Endodermal cell (in vitro differentiated cells): ENCODE data around the gene PCDHA8. TPM values are rescaled to one million over a fixed set of nuclear protein-coding genes. Genes with fewer than 3 reads are reported as not detected.
"Not testable (repeated sequence)": the region's sequence is repeated elsewhere in the genome, so short reads cannot be mapped to it uniquely, and the experiment has no call there.

ENCODE experiments used
- DNase-seq: peaks from one replicate; pipeline ENCODE4 v3.0.0-alpha.2; 2017
- H3K27ac ChIP-seq: 2 replicates; pipeline ENCODE4 v1.5.1; 2013; ENCODE audit warnings: mild to moderate bottlenecking, low read depth, low read length, moderate library complexity
- H3K27me3 ChIP-seq: 2 replicates; pipeline ENCODE4 v1.6.1; 2013; ENCODE audit warnings: mild to moderate bottlenecking, low read length, moderate library complexity; ENCODE audit not compliant: insufficient read depth, control insufficient read depth, poor library complexity, severe bottlenecking
- H3K36me3 ChIP-seq: 2 replicates; pipeline ENCODE4 v1.7.0; 2013; ENCODE audit warnings: mild to moderate bottlenecking, low read length, moderate library complexity; ENCODE audit not compliant: control insufficient read depth, insufficient read depth
- H3K4me1 ChIP-seq: one replicate; pipeline ENCODE4 v1.7.0; 2013; ENCODE audit warnings: low read length; ENCODE audit not compliant: control insufficient read depth, insufficient read depth
- H3K4me3 ChIP-seq: 2 replicates; pipeline ENCODE4 v1.5.1; 2013; ENCODE audit warnings: mild to moderate bottlenecking, low read length, moderate library complexity
- H3K9ac ChIP-seq: 2 replicates; pipeline ENCODE4 v1.6.1; 2013; ENCODE audit warnings: mild to moderate bottlenecking, low read length, moderate library complexity; ENCODE audit not compliant: poor library complexity, severe bottlenecking; ENCODE audit errors: extremely low read depth
- H3K9me3 ChIP-seq: 2 replicates; pipeline ENCODE4 v1.6.1; 2013; ENCODE audit warnings: mild to moderate bottlenecking, low read length, moderate library complexity; ENCODE audit not compliant: control insufficient read depth
- H3K27ac Mint-ChIP-seq: 2 replicates; pipeline ENCODE4 v1.8.0; 2020; ENCODE audit warnings: mixed read lengths
- H3K27me3 Mint-ChIP-seq: 2 replicates; pipeline ENCODE4 v1.8.0; 2021; ENCODE audit warnings: mild to moderate bottlenecking, mixed read lengths; ENCODE audit not compliant: insufficient read depth
- H3K36me3 Mint-ChIP-seq: 2 replicates; pipeline ENCODE4 v1.8.0; 2020; ENCODE audit warnings: low read depth, mixed read lengths
- H3K4me1 Mint-ChIP-seq: 2 replicates; pipeline ENCODE4 v1.8.0; 2020; ENCODE audit warnings: mixed read lengths
- H3K4me3 Mint-ChIP-seq: 2 replicates; pipeline ENCODE4 v1.8.0; 2020; ENCODE audit warnings: mild to moderate bottlenecking, moderate library complexity, mixed read lengths
- H3K9me3 Mint-ChIP-seq: 2 replicates; pipeline ENCODE4 v1.8.0; 2020; ENCODE audit warnings: mild to moderate bottlenecking, mixed read lengths
- CTCF ChIP-seq: fragments of 200-600 bp; sonication (generic); conservative IDR thresholded peaks from 2 replicates; pipeline ENCODE4 v1.5.0; 2021; ENCODE audit warnings: antibody characterized with exemption, mild to moderate bottlenecking
- WGBS, 2 experiments: methylation state at CpG; one replicate each; pipeline versions ENCODE4 v1.1.5 to v1.1.7; 2013; ENCODE audit warnings: missing lambda C conversion rate in 2 of 2, mixed read lengths in 1 of 2; ENCODE audit not compliant: insufficient coverage in 1 of 2, insufficient read length in 1 of 2; 5-methylcytosine and 5-hydroxymethylcytosine counted together
- total RNA-seq, 2 donors: library from RNA; stranded (reverse); fragmentation: NEBNext Ultra II Directional in 1 of 2; extraction: Animal tissue kit (Norgen Biotek cat#: 25700) in 1 of 2; gene quantifications; 2 replicates in 1 of 2; 3 replicates in 1 of 2; pipeline ENCODE4 v1.2.1, GENCODE V29; 2021

Gene PCDHA8
- total RNA-seq, 2 donors from 2014 or later, result 0.71 to 2.5 TPM

- H3K4me1 ChIP-seq, result no peaks in the 10 kb centered on the region
- no peak overlapping the region for H3K4me3 Mint-ChIP-seq
- H3K9ac ChIP-seq, result no peak overlapping the region
- no peaks in the 10 kb centered on the region for H3K36me3 ChIP-seq
- no peaks in the 10 kb centered on the region for H3K4me1 Mint-ChIP-seq
- H3K27ac Mint-ChIP-seq, result no peak overlapping the region
- H3K36me3 Mint-ChIP-seq, result peaks cover 7% of the 10 kb centered on the region
- H3K27me3 Mint-ChIP-seq, result no peaks in the 10 kb centered on the region
- no peak overlapping the region for H3K27ac ChIP-seq
- no peak for TF ChIP-seq CTCF
- DNase-seq, result peak; percentile 30
- no peaks in the 10 kb centered on the region for H3K27me3 ChIP-seq
- WGBS, 2 experiments, result 95 to 98% methylated on average over 36 to 43 of the region's 43 CpGs
- no peak overlapping the region for H3K4me3 ChIP-seq
- H3K9me3 ChIP-seq, result no peaks in the 10 kb centered on the region
- H3K9me3 Mint-ChIP-seq, result no peaks in the 10 kb centered on the region
Measured at GRCh38 chr5:140808889-140809291, 32.1 kb upstream of the PCDHA8 start.

GRCh38 chr5:140821375-140822280 lies 19.4 kb upstream of the PCDHA8 start, which contains the start of gene PCDHA5:
PCDHA5 (plus strand) TSS chr5:140821613.
- DNase-seq, result peak; percentile 50
- Histone ChIP-seq H3K4me3 (no peak within 1 kb of the TSS), H3K36me3 (no peaks in the 10 kb centered on the region), H3K9me3 (no peaks in the 10 kb centered on the region), H3K9ac (no peak within 1 kb of the TSS), H3K27ac (no peak within 1 kb of the TSS), H3K27me3 (no peaks in the 10 kb centered on the region), H3K4me1 (no peaks in the 10 kb centered on the region)
- WGBS, 2 experiments, result 89 to 92% methylated on average over 31 to 39 of the region's 39 CpGs
- H3K9me3 Mint-ChIP-seq, result peaks cover 2% of the 10 kb centered on the region
- peaks cover 21% of the 10 kb centered on the region for H3K36me3 Mint-ChIP-seq
- no peak within 1 kb of the TSS for H3K27ac Mint-ChIP-seq
- peaks cover 4% of the 10 kb centered on the region for H3K4me1 Mint-ChIP-seq
- H3K4me3 Mint-ChIP-seq, result peak within 1 kb of the TSS; percentile 45
- peak; percentile 55 for TF ChIP-seq CTCF
- H3K27me3 Mint-ChIP-seq, result no peaks in the 10 kb centered on the region

- H3K9ac ChIP-seq, result no peak overlapping the region
- H3K27ac ChIP-seq, result no peak overlapping the region
- no peaks in the 10 kb centered on the region for H3K4me1 ChIP-seq
- no peak overlapping the region for H3K4me3 ChIP-seq
- H3K27me3 ChIP-seq, result no peaks in the 10 kb centered on the region
- no peaks in the 10 kb centered on the region for H3K9me3 ChIP-seq
- WGBS, 2 experiments, result 87 to 90% methylated on average over 6 of the region's 6 CpGs
- Mint-ChIP-seq H3K27ac (no peak overlapping the region), H3K4me1 (peaks cover 8% of the 10 kb centered on the region), H3K4me3 (peak overlapping the region; percentile 45), H3K9me3 (peaks cover 2% of the 10 kb centered on the region), H3K36me3 (peaks cover 21% of the 10 kb centered on the region), H3K27me3 (no peaks in the 10 kb centered on the region)
- no peak for TF ChIP-seq CTCF
- DNase-seq, result no peak
- H3K36me3 ChIP-seq, result no peaks in the 10 kb centered on the region
Measured at GRCh38 chr5:140822281-140822629, 18.7 kb upstream of the PCDHA8 start.

GRCh38 chr5:140822969-140823368 lies 18.0 kb upstream of the PCDHA8 start:
- not testable (repeated sequence) for H3K27ac ChIP-seq, H3K9ac ChIP-seq, H3K27me3 Mint-ChIP-seq, H3K36me3 ChIP-seq, DNase-seq, H3K9me3 Mint-ChIP-seq, H3K4me1 Mint-ChIP-seq, H3K9me3 ChIP-seq, H3K4me3 Mint-ChIP-seq, H3K4me1 ChIP-seq, H3K4me3 ChIP-seq, H3K27ac Mint-ChIP-seq, H3K27me3 ChIP-seq
- H3K36me3 Mint-ChIP-seq, result peaks cover 21% of the 10 kb centered on the region
- 95 to 97% methylated on average over 25 to 48 of the region's 48 CpGs for WGBS, 2 experiments
